IMR-90 (cell line): Measurements from ENCODE around the gene AHNAK.

Source experiments
- BHLHE40 ChIP-seq: fragments of 150-350 bp; IDR thresholded peaks from 2 replicates; pipeline ENCODE4 v1.6.1; 2016; ENCODE audit warnings: mild to moderate bottlenecking, low read depth, low read length
- CEBPB ChIP-seq: IDR thresholded peaks from 2 replicates; pipeline ENCODE4 v1.6.1; 2012; ENCODE audit warnings: low read depth, low read length, improper control_type of control experiment
- CTCF ChIP-seq: conservative IDR thresholded peaks from 2 replicates; pipeline ENCODE4 v1.5.1; 2012; ENCODE audit warnings: mild to moderate bottlenecking, low read depth, low read length, improper control_type of control experiment
- MAFK ChIP-seq: IDR thresholded peaks from 2 replicates; pipeline ENCODE4 v1.6.1; 2012; ENCODE audit warnings: low read depth, low read length, improper control_type of control experiment
- POLR2A ChIP-seq: IDR thresholded peaks from 2 replicates; pipeline ENCODE4 v1.6.1; 2012; ENCODE audit warnings: mild to moderate bottlenecking, low read depth, low read length
- RFX5 ChIP-seq: IDR thresholded peaks from 2 replicates; pipeline ENCODE4 v1.8.0; 2012; ENCODE audit warnings: low read depth, mild to moderate bottlenecking, low read length, moderate library complexity

- no peak for TF ChIP-seq CTCF
- no peak for TF ChIP-seq RFX5
- no peak for TF ChIP-seq CEBPB
- TF ChIP-seq POLR2A, result no peak
- TF ChIP-seq BHLHE40, result no peak
- TF ChIP-seq MAFK, result no peak
Observed at GRCh38 chr11:62393735-62394134, 152.9 kb downstream of the AHNAK start.
